ENCODE data around the gene ACSL4. TPM values are rescaled to one million over a fixed set of nuclear protein-coding genes. Genes with fewer than 3 reads are reported as not detected.

Gene ACSL4
- total RNA-seq, 1 donor from 2014 or later, result 77.9 TPM

- no peak overlapping the region for H3K27ac Mint-ChIP-seq (ENCODE audit: unreplicated experiment)
- TF ChIP-seq, protein P1, sequence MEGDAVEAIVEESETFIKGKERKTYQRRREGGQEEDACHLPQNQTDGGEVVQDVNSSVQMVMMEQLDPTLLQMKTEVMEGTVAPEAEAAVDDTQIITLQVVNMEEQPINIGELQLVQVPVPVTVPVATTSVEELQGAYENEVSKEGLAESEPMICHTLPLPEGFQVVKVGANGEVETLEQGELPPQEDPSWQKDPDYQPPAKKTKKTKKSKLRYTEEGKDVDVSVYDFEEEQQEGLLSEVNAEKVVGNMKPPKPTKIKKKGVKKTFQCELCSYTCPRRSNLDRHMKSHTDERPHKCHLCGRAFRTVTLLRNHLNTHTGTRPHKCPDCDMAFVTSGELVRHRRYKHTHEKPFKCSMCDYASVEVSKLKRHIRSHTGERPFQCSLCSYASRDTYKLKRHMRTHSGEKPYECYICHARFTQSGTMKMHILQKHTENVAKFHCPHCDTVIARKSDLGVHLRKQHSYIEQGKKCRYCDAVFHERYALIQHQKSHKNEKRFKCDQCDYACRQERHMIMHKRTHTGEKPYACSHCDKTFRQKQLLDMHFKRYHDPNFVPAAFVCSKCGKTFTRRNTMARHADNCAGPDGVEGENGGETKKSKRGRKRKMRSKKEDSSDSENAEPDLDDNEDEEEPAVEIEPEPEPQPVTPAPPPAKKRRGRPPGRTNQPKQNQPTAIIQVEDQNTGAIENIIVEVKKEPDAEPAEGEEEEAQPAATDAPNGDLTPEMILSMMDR (IDR thresholded peaks at IDR 0.05; ENCODE audit: partially characterized antibody, unreplicated experiment), result no peak
- H3K27me3 Mint-ChIP-seq (ENCODE audit: unreplicated experiment), result no peaks in the 10 kb centered on the region
- DNase-seq, result no peak
- H3K9me3 Mint-ChIP-seq (ENCODE audit: unreplicated experiment), result no peaks in the 10 kb centered on the region
- no peak overlapping the region for H3K4me3 Mint-ChIP-seq (ENCODE audit: unreplicated experiment)
- peaks cover 4% of the 10 kb centered on the region for H3K4me1 Mint-ChIP-seq (ENCODE audit: low read depth, unreplicated experiment)
- no peaks in the 10 kb centered on the region for H3K36me3 Mint-ChIP-seq (ENCODE audit: unreplicated experiment)
These were observed 36.8 kb downstream of the ACSL4 start for GRCh38 chrX:109696146-109696740.

DNA sequence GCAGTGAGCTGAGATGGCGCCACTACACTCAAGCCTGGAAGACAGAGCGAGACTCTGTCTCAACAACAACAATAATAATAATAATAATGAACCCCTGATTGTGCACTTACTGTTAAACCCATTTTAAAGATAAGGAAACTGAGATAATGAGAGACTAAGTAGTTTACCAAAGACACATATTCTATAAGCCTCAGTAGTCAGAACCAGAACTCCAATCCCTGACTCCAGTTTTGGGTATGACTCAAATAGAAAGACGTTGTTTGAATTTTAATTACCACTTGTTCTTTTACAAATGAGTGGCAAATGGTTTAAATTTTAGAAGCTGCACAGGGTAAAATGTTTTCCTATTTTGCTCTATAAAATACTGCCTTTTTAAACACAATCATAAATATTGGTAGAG lies 37.4 kb downstream of the ACSL4 start:
- H3K4me3 Mint-ChIP-seq (ENCODE audit: unreplicated experiment), result no peak overlapping the region
- H3K27ac Mint-ChIP-seq (ENCODE audit: unreplicated experiment), result no peak overlapping the region
- DNase-seq, result no peak
- H3K4me1 Mint-ChIP-seq (ENCODE audit: low read depth, unreplicated experiment), result peaks cover 4% of the 10 kb centered on the region
- H3K27me3 Mint-ChIP-seq (ENCODE audit: unreplicated experiment), result no peaks in the 10 kb centered on the region
- H3K9me3 Mint-ChIP-seq (ENCODE audit: unreplicated experiment), result no peaks in the 10 kb centered on the region
- TF ChIP-seq, protein P1 (IDR thresholded peaks at IDR 0.05; ENCODE audit: partially characterized antibody, unreplicated experiment), result no peak
- H3K36me3 Mint-ChIP-seq (ENCODE audit: unreplicated experiment), result no peaks in the 10 kb centered on the region

DNA sequence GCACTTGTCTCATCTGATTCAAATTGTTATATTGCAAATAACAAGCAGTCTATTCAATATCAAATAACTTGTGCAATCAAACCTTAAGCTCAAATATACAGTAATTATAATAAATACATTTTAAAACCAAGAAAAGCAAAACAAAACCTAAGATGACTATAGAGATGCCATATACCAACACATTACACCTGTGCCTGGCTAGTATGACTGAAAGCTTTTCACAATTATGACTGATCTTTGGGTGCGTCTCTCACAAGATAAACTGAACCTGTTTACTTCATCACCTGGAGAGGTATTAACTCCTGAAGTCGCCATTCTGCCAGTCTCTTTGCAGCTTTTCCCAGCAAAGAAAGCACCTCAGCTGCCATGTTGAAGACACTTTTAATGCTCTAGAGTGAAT lies 41.3 kb downstream of the ACSL4 start:
- no peaks in the 10 kb centered on the region for H3K9me3 Mint-ChIP-seq (ENCODE audit: unreplicated experiment)
- no peaks in the 10 kb centered on the region for H3K36me3 Mint-ChIP-seq (ENCODE audit: unreplicated experiment)

DNA sequence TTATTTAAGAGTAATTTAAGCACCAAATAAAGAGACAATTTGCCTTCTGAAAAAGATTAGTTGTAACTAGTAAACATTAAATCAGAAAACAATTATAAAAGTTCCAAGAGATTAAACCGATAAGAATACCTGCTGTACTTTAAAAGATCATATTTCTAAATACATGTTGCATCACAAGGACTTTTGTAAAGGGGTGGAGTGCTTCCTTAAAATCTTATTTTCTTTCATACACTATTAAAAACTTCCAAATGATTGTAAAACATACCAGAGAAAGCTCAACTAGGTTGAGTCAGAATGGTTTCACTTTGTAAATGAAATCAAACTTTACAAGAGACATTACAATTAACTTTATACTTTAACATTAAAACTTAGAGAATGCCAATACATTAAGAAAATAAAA lies 41.8 kb downstream of the ACSL4 start:
- H3K36me3 Mint-ChIP-seq (ENCODE audit: unreplicated experiment), result no peaks in the 10 kb centered on the region
- H3K27ac Mint-ChIP-seq (ENCODE audit: unreplicated experiment), result no peak overlapping the region
- no peaks in the 10 kb centered on the region for H3K9me3 Mint-ChIP-seq (ENCODE audit: unreplicated experiment)
- DNase-seq, result no peak
- TF ChIP-seq, protein P1 (IDR thresholded peaks at IDR 0.05; ENCODE audit: partially characterized antibody, unreplicated experiment), result no peak
- H3K4me1 Mint-ChIP-seq (ENCODE audit: low read depth, unreplicated experiment), result peaks cover 3% of the 10 kb centered on the region
- H3K4me3 Mint-ChIP-seq (ENCODE audit: unreplicated experiment), result no peak overlapping the region
- no peaks in the 10 kb centered on the region for H3K27me3 Mint-ChIP-seq (ENCODE audit: unreplicated experiment)

More for the DNA sequence above, 41.3 kb downstream of the ACSL4 start:
- TF ChIP-seq, protein P1 (IDR thresholded peaks at IDR 0.05; ENCODE audit: partially characterized antibody, unreplicated experiment), result no peak
- Mint-ChIP-seq H3K4me3 (ENCODE audit: unreplicated experiment) (no peak overlapping the region), H3K4me1 (ENCODE audit: low read depth, unreplicated experiment) (peaks cover 3% of the 10 kb centered on the region), H3K27ac (ENCODE audit: unreplicated experiment) (no peak overlapping the region), H3K27me3 (ENCODE audit: unreplicated experiment) (no peaks in the 10 kb centered on the region)
- no peak for DNase-seq

DNA sequence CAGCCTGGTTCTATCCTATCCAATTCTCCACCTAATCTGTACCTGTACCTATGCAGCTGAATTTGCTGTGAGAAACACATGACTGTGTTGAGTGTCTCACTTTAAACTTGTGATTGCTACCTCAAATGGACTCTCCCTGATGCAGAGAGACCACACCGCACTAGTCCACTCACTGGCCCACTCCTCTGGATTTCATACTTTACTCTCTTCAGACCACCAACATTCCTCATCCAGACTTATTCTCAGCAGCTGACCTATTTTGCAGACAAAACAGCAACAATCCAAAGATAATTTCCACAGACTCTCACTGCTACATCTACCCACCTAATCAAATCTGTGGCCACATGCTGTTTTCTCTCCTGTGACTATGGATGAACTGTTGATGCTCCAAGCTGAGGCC lies 45.2 kb downstream of the ACSL4 start:
- H3K9me3 Mint-ChIP-seq (ENCODE audit: unreplicated experiment), result no peaks in the 10 kb centered on the region
- no peak for DNase-seq
- no peak overlapping the region for H3K4me3 Mint-ChIP-seq (ENCODE audit: unreplicated experiment)
- H3K27ac Mint-ChIP-seq (ENCODE audit: unreplicated experiment), result no peak overlapping the region
- H3K4me1 Mint-ChIP-seq (ENCODE audit: low read depth, unreplicated experiment), result no peaks in the 10 kb centered on the region
- TF ChIP-seq, protein P1 (IDR thresholded peaks at IDR 0.05; ENCODE audit: partially characterized antibody, unreplicated experiment), result no peak
- H3K27me3 Mint-ChIP-seq (ENCODE audit: unreplicated experiment), result no peaks in the 10 kb centered on the region
- H3K36me3 Mint-ChIP-seq (ENCODE audit: unreplicated experiment), result no peaks in the 10 kb centered on the region

Measured in glutamatergic neuron (in vitro differentiated cells).